Measurements from ENCODE around the gene NDUFA6.
"Not testable (repeated sequence)": the region's sequence is repeated elsewhere in the genome, so short reads cannot be mapped to it uniquely, and the experiment has no call there.

The NDUFA6 gene

GRCh38 chr22:42090596-42091454 lies at the start of gene NDUFA6:
NDUFA6 (minus strand) TSS chr22:42090772; CDS start chr22:42090744, 28 bp downstream.
- peaks cover 25% of the 10 kb centered on the region for H3K36me3 ChIP-seq (replicated peaks)
- DNase-seq (ENCODE audit: low spot score in 2 of 2): peak; percentile 99
- no peaks in the 10 kb centered on the region for H3K4me1 ChIP-seq
- peak within 1 kb of the TSS; percentile 81 for H3K4me3 ChIP-seq
- no peaks in the 10 kb centered on the region for H3K27me3 ChIP-seq (ENCODE audit: low read depth)
- 0 out of 2 replicates have a peak, but pooled peaks cover 2% of the 10 kb centered on the region for H3K9me3 ChIP-seq
- in situ Hi-C loops (cut with MboI; ENCODE audit: low sequenced_read_pairs): loop anchor here (10.0 kb wide), 1 partner anchor 344 kb away; the partner anchor contains the start of gene NFAM1

DNA sequence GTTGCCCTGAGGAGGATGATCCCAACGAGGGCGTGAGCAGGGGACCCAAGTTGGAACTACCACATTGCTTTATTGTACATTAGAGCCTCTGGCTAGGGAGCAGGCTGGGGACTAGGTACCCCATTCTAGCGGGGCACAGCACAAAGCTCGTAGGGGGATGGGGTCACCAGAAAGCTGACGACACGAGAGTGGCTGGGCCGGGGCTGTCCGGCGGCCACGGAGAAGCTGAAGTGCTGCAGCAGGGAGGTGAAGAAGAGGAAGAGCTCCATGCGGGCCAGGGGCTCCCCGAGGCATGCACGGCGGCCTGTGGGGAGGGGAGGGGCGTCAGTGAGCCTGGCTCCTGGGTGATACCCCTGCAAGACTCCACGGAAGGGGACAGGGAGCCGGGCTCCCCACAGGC lies 49.6 kb upstream of the NDUFA6 start:
- in situ Hi-C loops (cut with MboI; ENCODE audit: low sequenced_read_pairs); H3K4me3 ChIP-seq; DNase-seq (ENCODE audit: low spot score in 2 of 2); H3K27me3 ChIP-seq (ENCODE audit: low read depth); H3K36me3 ChIP-seq (replicated peaks); H3K9me3 ChIP-seq; H3K4me1 ChIP-seq: not testable (repeated sequence)

DNA sequence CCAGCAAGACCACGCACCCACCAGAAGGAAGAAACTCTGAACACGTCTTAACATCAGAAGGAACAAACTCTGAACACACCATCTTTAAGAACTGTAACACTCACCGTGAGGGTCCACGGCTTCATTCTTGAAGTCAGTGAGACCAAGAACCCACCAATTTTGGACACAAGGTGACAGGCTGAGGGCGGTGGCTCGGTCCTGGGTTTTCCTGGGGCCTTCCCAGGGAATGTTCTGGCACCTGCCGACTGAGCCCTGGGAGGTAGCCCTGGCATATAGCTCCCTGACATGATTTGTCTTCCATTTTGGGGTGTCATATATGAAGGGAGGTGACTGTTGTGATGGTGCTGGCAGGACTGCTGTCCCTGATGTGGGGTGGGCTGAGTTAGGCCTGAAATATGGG lies 48.9 kb upstream of the NDUFA6 start:
- H3K27me3 ChIP-seq (ENCODE audit: low read depth); in situ Hi-C loops (cut with MboI; ENCODE audit: low sequenced_read_pairs); DNase-seq (ENCODE audit: low spot score in 2 of 2); H3K4me3 ChIP-seq; H3K9me3 ChIP-seq; H3K4me1 ChIP-seq; H3K36me3 ChIP-seq (replicated peaks): not testable (repeated sequence)

DNA sequence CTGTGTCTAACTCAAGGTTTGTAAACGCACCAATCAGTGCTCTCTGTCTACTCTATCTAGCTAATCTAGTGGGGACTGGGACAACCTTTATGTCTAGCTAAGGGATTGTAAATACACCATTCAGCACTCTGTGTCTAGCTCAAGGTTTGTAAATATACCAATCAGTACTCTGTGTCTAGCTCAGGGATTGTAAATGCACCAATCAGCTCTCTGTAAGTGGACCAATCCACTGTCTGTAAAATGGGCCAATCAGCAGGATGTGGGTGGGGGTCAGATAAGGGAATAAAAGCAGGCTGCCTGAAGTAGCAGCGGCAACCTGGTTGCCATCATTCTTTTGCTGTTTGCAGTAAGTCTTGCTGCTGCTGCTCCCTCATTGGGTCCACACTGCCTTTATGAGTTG lies 48.4 kb upstream of the NDUFA6 start:
- in situ Hi-C loops (cut with MboI; ENCODE audit: low sequenced_read_pairs): no loop called here
- Histone ChIP-seq H3K4me3 (no peak overlapping the region), H3K27me3 (ENCODE audit: low read depth) (no peaks in the 10 kb centered on the region), H3K36me3 (replicated peaks) (no peaks in the 10 kb centered on the region), H3K9me3 (no peaks in the 10 kb centered on the region), H3K4me1 (no peaks in the 10 kb centered on the region)
- no peak for DNase-seq (ENCODE audit: low spot score in 2 of 2)

DNA sequence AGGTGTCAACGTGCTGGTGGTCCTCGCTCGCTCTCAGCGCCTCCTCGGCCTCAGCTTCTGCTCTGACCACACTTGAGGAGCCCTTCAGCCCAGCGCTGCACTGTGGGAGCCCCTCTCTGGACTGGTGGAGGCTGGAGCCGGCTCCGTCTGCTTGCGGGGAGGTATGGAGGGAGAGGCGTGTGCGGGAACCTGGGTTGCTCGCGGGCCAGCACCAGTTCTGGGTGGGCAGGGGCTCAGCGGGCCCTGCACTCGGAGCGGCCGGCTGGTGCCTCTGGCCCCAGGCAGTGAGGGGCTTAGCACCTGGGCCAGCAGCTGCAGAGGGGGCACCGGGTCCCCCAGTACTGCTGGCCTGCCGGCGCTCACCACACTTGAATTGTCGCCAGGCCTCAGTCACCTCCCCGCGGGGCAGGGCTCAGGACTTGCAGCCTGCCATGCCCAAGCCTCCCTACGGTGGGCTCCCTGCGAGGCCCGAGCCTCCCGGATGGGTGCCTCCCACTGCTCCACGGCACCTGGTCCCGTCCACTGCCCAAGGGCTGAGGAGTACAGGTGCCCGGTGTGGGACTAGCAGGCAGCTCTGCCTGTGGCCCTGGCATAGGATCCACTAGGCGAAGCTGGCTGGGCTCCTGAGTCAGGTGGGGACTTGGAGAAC lies 47.7 kb upstream of the NDUFA6 start:
- no peaks in the 10 kb centered on the region for H3K9me3 ChIP-seq
- H3K27me3 ChIP-seq (ENCODE audit: low read depth): no peaks in the 10 kb centered on the region
- H3K4me1 ChIP-seq: no peaks in the 10 kb centered on the region
- in situ Hi-C loops (cut with MboI; ENCODE audit: low sequenced_read_pairs): no loop called here
- H3K36me3 ChIP-seq (replicated peaks): no peaks in the 10 kb centered on the region
- no peak for DNase-seq (ENCODE audit: low spot score in 2 of 2)
- no peak overlapping the region for H3K4me3 ChIP-seq

- DNase-seq (ENCODE audit: low spot score in 2 of 2); H3K4me1 ChIP-seq; H3K9me3 ChIP-seq; H3K4me3 ChIP-seq; in situ Hi-C loops (cut with MboI; ENCODE audit: low sequenced_read_pairs); H3K36me3 ChIP-seq (replicated peaks); H3K27me3 ChIP-seq (ENCODE audit: low read depth): not testable (repeated sequence)
Measured at GRCh38 chr22:42135688-42136087, 45.1 kb upstream of the NDUFA6 start.

- in situ Hi-C loops (cut with MboI; ENCODE audit: low sequenced_read_pairs): no loop called here
- Histone ChIP-seq H3K4me1 (no peaks in the 10 kb centered on the region), H3K4me3 (no peak overlapping the region), H3K27me3 (ENCODE audit: low read depth) (no peaks in the 10 kb centered on the region), H3K36me3 (replicated peaks) (no peaks in the 10 kb centered on the region), H3K9me3 (no peaks in the 10 kb centered on the region)
- DNase-seq (ENCODE audit: low spot score in 2 of 2): no peak
Measured at GRCh38 chr22:42134100-42135020, 43.8 kb upstream of the NDUFA6 start.

GRCh38 chr22:42132457-42132856 lies 41.9 kb upstream of the NDUFA6 start:
- in situ Hi-C loops (cut with MboI; ENCODE audit: low sequenced_read_pairs): no loop called here
- H3K4me3 ChIP-seq: no peak overlapping the region
- H3K9me3 ChIP-seq: no peaks in the 10 kb centered on the region
- no peaks in the 10 kb centered on the region for H3K27me3 ChIP-seq (ENCODE audit: low read depth)
- H3K4me1 ChIP-seq: no peaks in the 10 kb centered on the region
- no peaks in the 10 kb centered on the region for H3K36me3 ChIP-seq (replicated peaks)
- no peak for DNase-seq (ENCODE audit: low spot score in 2 of 2)

GRCh38 chr22:42131562-42131961 lies 41.0 kb upstream of the NDUFA6 start:
- Histone ChIP-seq H3K4me1 (no peaks in the 10 kb centered on the region), H3K36me3 (replicated peaks) (no peaks in the 10 kb centered on the region), H3K27me3 (ENCODE audit: low read depth) (no peaks in the 10 kb centered on the region), H3K4me3 (no peak overlapping the region), H3K9me3 (no peaks in the 10 kb centered on the region)
- DNase-seq (ENCODE audit: low spot score in 2 of 2): no peak
- in situ Hi-C loops (cut with MboI; ENCODE audit: low sequenced_read_pairs): no loop called here

DNA sequence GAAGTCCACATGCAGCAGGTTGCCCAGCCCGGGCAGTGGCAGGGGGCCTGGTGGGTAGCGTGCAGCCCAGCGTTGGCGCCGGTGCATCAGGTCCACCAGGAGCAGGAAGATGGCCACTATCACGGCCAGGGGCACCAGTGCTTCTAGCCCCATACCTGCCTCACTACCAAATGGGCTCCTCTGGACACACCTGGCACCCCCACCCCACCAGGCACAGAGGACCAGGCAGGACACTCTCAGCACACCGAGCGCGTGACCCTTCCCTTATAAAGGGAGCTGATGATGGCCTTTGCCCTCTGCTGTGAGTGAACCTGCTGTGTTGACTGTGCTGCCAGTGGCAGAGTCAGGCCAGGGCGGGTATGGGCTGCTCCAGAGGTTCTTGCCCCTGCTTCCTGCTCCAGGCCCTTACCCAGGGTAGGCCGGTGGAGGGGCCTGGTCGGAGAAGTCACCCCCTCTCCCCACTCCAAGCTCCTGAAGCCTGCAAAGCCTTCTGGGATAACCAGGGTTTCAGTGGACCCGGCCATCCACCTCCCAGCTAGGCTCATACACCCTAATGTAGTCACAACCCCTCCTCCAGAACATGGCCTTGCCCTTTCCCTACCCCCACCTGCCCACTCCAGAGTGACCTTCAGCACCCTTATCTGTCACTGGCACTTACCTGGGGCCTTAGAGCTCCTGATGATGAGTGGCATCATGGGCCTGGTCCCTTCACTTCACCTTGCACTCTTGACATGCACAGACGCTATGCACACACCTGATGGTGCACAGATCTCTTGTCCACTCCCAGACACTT lies 40.3 kb upstream of the NDUFA6 start, which contains the start of gene CYP2D6:
TSS of gene CYP2D6 (minus strand) at position 172 of the 793 bp plus-strand sequence. CDS start at position 153, 19 bp downstream.
- DNase-seq (ENCODE audit: low spot score in 2 of 2); H3K4me3 ChIP-seq; H3K36me3 ChIP-seq (replicated peaks); H3K9me3 ChIP-seq; H3K27me3 ChIP-seq (ENCODE audit: low read depth); H3K4me1 ChIP-seq; in situ Hi-C loops (cut with MboI; ENCODE audit: low sequenced_read_pairs): not testable (repeated sequence)

DNA sequence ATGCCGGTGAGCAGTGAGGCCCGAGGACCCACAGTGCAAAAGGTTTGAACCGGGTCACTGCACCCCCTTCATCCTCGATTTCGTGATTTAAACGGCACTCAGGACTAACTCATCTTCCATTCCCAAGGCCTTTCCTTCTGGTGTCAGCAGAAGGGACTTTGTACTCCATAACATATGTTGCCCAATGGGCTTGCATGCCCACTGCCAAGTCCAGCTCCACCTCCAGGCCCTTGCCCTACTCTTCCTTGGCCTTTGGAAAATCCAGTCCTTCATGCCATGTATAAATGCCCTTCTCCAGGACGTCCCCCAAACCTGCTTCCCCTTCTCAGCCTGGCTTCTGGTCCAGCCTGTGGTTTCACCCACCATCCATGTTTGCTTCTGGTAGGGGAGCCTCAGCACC lies 39.6 kb upstream of the NDUFA6 start:
- H3K4me1 ChIP-seq; H3K27me3 ChIP-seq (ENCODE audit: low read depth); H3K9me3 ChIP-seq; H3K36me3 ChIP-seq (replicated peaks); in situ Hi-C loops (cut with MboI; ENCODE audit: low sequenced_read_pairs); H3K4me3 ChIP-seq; DNase-seq (ENCODE audit: low spot score in 2 of 2): not testable (repeated sequence)

DNA sequence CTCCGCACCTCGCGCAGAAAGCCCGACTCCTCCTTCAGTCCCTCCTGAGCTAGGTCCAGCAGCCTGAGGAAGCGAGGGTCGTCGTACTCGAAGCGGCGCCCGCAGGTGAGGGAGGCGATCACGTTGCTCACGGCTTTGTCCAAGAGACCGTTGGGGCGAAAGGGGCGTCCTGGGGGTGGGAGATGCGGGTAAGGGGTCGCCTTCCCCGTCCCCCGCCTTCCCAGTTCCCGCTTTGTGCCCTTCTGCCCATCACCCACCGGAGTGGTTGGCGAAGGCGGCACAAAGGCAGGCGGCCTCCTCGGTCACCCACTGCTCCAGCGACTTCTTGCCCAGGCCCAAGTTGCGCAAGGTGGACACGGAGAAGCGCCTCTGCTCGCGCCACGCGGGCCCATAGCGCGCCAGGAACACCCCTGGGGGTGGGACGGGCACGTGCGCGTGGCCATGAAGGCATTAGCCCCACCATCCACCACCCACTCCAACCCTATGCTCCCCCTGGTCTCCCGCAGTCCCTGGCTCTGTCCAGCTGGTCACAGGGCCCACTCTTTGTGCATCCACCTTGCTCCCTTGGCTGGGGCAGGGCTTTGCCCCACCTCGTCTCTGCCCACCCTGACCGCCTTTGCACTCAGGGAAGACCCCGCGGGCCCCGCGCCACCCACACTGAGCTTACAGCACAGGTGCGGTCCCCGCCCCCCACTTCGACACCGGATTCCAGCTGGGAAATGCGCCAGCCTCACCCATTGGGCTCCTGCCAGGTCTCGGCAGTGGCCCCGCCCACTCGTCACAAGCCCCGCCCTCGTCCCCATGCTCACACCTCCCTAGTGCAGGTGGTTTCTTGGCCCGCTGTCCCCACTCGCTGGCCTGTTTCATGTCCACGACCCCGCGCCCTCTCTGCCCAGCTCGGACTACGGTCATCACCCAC lies 38.5 kb upstream of the NDUFA6 start:
- peak in 1 of 2 experiments; percentile 41 for DNase-seq (ENCODE audit: low spot score in 2 of 2)
- H3K27me3 ChIP-seq (ENCODE audit: low read depth); H3K9me3 ChIP-seq; in situ Hi-C loops (cut with MboI; ENCODE audit: low sequenced_read_pairs); H3K36me3 ChIP-seq (replicated peaks); H3K4me3 ChIP-seq; H3K4me1 ChIP-seq: not testable (repeated sequence)
